ENCODE data around the gene SLC25A25.
A peak's percentile ranks its signal among the peaks of the same experiment; 100 is the strongest.

Gene SLC25A25

DNA sequence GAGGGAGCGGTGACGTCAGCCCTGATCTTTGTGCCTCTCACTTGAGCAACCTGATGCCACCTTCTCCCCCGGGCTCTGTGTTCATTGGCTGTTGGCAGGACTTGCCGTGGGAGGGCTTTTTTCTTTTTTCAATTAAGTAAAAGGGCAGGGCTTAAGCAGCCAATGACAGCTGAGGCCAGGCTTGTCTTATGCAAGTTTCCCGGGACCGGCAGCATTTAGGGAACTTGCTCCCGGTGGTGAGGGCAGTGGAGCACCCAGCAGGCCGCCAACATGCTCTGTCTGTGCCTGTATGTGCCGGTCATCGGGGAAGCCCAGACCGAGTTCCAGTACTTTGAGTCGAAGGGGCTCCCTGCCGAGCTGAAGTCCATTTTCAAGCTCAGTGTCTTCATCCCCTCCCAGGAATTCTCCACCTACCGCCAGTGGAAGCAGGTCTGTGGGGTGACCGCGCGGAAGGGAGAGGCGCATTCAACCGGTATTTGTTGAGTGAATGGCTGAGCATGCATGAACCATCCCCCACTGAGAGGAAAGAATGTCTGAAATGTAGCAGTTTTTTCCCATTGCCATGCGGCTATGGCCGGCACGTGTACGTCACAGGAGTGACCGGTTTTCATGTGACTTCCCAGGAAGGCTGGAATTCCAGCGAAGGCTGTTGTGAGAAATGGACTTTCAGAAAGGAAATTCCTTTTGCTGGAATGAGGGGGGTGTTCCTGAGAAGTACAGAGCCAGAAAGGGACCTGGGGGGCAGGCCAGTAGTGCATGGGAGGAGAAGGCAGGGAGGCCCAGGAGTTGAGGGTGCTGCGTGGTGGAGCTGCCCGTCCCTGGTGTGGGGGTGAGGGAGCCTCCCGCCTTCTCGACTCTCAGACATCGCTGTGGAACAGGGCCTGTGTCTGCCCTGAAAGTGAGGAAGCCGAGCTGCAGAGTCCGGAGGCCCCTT lies 30.5 kb downstream of the SLC25A25 start:
- H3K4me3 ChIP-seq (ENCODE audit: low read depth, low read length), result peak overlapping the region; percentile 60
- peak; percentile 98 for DNase-seq (ENCODE audit: low read depth)
- TF ChIP-seq CTCF (conservative IDR thresholded peaks at IDR 0.05; ENCODE audit: low read depth, low read length), result no peak

GRCh38 chr9:128099231-128099931 lies 31.3 kb downstream of the SLC25A25 start:
- no peak for TF ChIP-seq CTCF (conservative IDR thresholded peaks at IDR 0.05; ENCODE audit: low read depth, low read length)
- DNase-seq (ENCODE audit: low read depth), result peak; percentile 58
- H3K4me3 ChIP-seq (ENCODE audit: low read depth, low read length), result peak overlapping the region; percentile 60

DNA sequence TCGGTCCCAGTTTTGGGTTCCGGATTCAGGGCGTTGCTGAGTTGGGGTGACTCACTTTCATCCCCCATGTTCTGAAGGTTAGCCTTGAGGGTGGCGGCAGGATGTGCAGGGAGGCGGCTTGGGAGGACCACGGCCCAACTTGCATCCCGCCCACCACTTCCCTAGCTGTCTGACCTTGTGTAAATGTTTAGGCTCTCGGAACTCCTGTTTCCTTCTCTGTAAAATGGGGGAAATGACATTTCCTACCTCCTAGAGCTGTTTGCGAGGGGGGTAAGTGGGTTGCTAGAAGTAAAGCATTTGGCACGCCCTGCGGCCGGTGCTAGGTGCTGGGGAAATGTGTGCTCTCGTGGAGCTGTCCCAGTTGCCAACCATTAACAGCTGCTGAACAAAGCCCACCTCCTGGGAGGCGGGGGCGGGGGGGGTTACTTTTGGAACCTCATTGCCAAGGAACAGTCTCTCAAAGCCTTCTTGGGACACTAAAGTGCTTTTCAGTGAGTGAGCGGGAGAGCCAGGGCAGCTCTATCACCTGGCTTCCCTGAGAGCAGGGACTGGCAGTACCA lies 32.0 kb downstream of the SLC25A25 start:
- peak overlapping the region; percentile 60 for H3K4me3 ChIP-seq (ENCODE audit: low read depth, low read length)
- no peak for TF ChIP-seq CTCF (conservative IDR thresholded peaks at IDR 0.05; ENCODE audit: low read depth, low read length)
- DNase-seq (ENCODE audit: low read depth), result peak; percentile 25

- peak overlapping the region; percentile 17 for H3K4me3 ChIP-seq (ENCODE audit: low read depth, low read length)
- no peak for DNase-seq (ENCODE audit: low read depth)
- no peak for TF ChIP-seq CTCF (conservative IDR thresholded peaks at IDR 0.05; ENCODE audit: low read depth, low read length)
Measured at GRCh38 chr9:128100581-128100980, 32.5 kb downstream of the SLC25A25 start.

- no peak overlapping the region for H3K4me3 ChIP-seq (ENCODE audit: low read depth, low read length)
- no peak for DNase-seq (ENCODE audit: low read depth)
Measured at GRCh38 chr9:128101231-128101661, 33.2 kb downstream of the SLC25A25 start.

DNA sequence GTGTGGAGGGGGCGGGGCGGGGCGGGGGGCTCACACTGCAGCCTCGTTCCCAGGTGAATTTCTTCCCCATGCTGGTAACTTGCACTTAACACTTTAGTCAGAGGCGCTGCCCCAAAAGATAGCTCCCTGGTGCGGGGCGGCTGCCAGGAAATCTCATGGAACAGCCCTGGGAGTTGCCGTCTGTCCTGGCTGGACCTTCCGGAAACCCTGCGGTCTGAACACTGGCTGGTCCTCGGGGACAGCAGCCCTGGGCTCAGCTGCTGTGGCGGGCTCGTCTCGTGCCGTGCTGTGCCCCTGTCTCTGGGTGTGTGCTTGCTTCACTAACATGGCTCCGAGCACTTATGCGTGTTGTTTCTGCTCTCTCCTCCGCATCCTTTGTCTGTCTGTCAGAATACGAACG lies 33.7 kb downstream of the SLC25A25 start:
- DNase-seq (ENCODE audit: low read depth), result no peak
- no peak overlapping the region for H3K4me3 ChIP-seq (ENCODE audit: low read depth, low read length)
- TF ChIP-seq CTCF (conservative IDR thresholded peaks at IDR 0.05; ENCODE audit: low read depth, low read length), result no peak

More at GRCh38 chr9:128101231-128101661, 33.2 kb downstream of the SLC25A25 start:
- no peak for TF ChIP-seq CTCF (conservative IDR thresholded peaks at IDR 0.05; ENCODE audit: low read depth, low read length)
